Kidney (tissue), 14 donors: ENCODE results near the gene NR3C1. TPM values are rescaled to one million over a fixed set of nuclear protein-coding genes. Genes with fewer than 3 reads are reported as not detected.
A peak's percentile ranks its signal among the peaks of the same experiment; 100 is the strongest.

Source experiments
- DNase-seq, 5 donors: peaks; one replicate each; pipeline ENCODE4 v3.0.0-alpha.2; 2013 to 2020
- FAIRE-seq: peaks from 2 replicates; lab custom pipeline; 2012; peaks lifted over from hg19 to GRCh38; lab: Jason Lieb, UNC
- H3K27ac ChIP-seq, 2 donors: one replicate each; pipeline ENCODE4 v1.7.0; 2013; ENCODE audit warnings: low read depth in 2 of 2, low read length in 2 of 2, inconsistent platforms in 1 of 2
- H3K27me3 ChIP-seq: one replicate; pipeline ENCODE4 v1.7.1; 2013; ENCODE audit warnings: low read length, inconsistent platforms; ENCODE audit not compliant: control insufficient read depth, insufficient read depth
- H3K36me3 ChIP-seq, 3 donors: one replicate each; pipeline versions ENCODE4 v1.7.0 to v1.7.1; 2013; ENCODE audit warnings: low read length in 3 of 3, control low read depth in 1 of 3, inconsistent platforms in 1 of 3; ENCODE audit not compliant: insufficient read depth in 3 of 3, control insufficient read depth in 2 of 3
- H3K4me1 ChIP-seq, 3 donors: one replicate each; pipeline versions ENCODE4 v1.7.0 to v1.7.1; 2013; ENCODE audit warnings: low read length in 3 of 3, inconsistent platforms in 1 of 3, low read depth in 1 of 3; ENCODE audit not compliant: control insufficient read depth in 2 of 3, insufficient read depth in 2 of 3
- H3K4me3 ChIP-seq, 3 donors: one replicate each; pipeline versions ENCODE4 v1.7.0 to v1.8.1; 2013; ENCODE audit warnings: low read length in 3 of 3, control low read depth in 1 of 3, inconsistent platforms in 1 of 3
- H3K9ac ChIP-seq, 3 donors: one replicate each; pipeline versions ENCODE4 v1.7.0 to v1.7.1; 2013; ENCODE audit warnings: low read length in 3 of 3, control low read depth in 1 of 3, inconsistent platforms in 1 of 3
- H3K9me3 ChIP-seq, 3 donors: one replicate each; pipeline versions ENCODE4 v1.7.0 to v1.7.1; 2013; ENCODE audit warnings: low read length in 3 of 3, control low read depth in 1 of 3, inconsistent platforms in 1 of 3; ENCODE audit not compliant: control insufficient read depth in 2 of 3, insufficient read depth in 1 of 3
- intact Hi-C: fragments of 100-400 bp; cut with DNase I; formaldehyde crosslinking; loops from one replicate; pipeline ENCODE4 v1.11.1; 2022
- polyA plus RNA-seq: library from polyadenylated mRNA; stranded (reverse); fragments of 350-450 nt; fragmentation: Illumina TruSeq; extraction: RNeasy Lipid Tissue Mini Kit (QIAGEN cat#74804); gene quantifications from one replicate; pipeline ENCODE4 v1.2.3, GENCODE V29; 2014; ENCODE audit warnings: low read depth, low replicate concordance; ENCODE audit not compliant: insufficient read depth
- total RNA-seq: library from RNA; stranded (reverse); fragmentation: NEBNext Ultra II Directional; extraction: Animal tissue kit (Norgen Biotek cat#: 25700); gene quantifications from one replicate; pipeline ENCODE4 v1.2.1, GENCODE V29; 2021
- TF ChIP-seq, protein P1 (sequence below): IDR thresholded peaks from 3 replicates; pipeline ENCODE4 v1.5.1; 2012; ENCODE audit warnings: mild to moderate bottlenecking, moderate library complexity, borderline replicate concordance; ENCODE audit not compliant: insufficient read depth; ENCODE audit errors: extremely low read depth
- donor health status: control.
- donor health status: control.
- donor health status: control.
- donor health status: control.
- donor health status: control.
- donor health status: DM: yes; HTN: yes; CAD: no.
- donor health status: Normal renal cell carcinoma (clear cell type).

NR3C1 gene
- total and polyA plus RNA-seq, 2 donors from 2014 or later, result 23.4 to 69.0 TPM

DNA sequence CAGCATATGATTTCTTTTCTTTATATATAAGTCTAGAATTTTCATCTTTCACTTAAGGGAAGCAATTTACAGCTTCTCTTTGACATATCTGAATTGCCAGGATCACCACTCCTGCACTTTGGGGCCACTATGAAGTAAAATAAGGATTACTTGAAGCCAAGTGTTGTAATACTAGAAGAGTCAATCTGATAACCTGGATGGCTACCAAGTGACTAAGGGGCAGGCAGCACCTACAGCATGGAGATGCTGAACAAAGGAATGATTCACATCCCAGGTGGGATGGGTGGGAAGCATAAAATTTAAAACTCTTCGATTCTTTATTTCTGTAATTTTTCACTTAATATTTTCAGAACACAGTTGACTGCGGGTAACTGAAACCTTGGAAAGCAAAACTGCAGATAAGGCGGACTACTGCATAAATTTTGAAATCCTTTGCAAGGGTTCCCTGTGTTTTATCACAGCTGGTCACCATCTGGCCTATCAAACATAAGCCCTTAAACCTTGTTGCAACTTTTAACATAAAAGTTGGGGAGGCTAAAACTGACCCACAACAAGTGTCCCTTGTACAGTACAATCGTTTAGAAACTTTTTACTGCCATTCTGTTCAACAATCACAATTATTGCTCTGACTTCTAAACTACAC, 31.2 kb downstream of the NR3C1 start:
- TF ChIP-seq, protein P1, sequence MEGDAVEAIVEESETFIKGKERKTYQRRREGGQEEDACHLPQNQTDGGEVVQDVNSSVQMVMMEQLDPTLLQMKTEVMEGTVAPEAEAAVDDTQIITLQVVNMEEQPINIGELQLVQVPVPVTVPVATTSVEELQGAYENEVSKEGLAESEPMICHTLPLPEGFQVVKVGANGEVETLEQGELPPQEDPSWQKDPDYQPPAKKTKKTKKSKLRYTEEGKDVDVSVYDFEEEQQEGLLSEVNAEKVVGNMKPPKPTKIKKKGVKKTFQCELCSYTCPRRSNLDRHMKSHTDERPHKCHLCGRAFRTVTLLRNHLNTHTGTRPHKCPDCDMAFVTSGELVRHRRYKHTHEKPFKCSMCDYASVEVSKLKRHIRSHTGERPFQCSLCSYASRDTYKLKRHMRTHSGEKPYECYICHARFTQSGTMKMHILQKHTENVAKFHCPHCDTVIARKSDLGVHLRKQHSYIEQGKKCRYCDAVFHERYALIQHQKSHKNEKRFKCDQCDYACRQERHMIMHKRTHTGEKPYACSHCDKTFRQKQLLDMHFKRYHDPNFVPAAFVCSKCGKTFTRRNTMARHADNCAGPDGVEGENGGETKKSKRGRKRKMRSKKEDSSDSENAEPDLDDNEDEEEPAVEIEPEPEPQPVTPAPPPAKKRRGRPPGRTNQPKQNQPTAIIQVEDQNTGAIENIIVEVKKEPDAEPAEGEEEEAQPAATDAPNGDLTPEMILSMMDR, result no peak
- intact Hi-C loops, result no loop called here
- H3K4me3 ChIP-seq, result no peak overlapping the region
- H3K9me3 ChIP-seq, result no peaks in the 10 kb centered on the region
- no peak overlapping the region for H3K9ac ChIP-seq
- no peaks in the 10 kb centered on the region for H3K4me1 ChIP-seq
- FAIRE-seq (no peak), DNase-seq (peak in 1 of 5 donors; percentile 32)
- no peaks in the 10 kb centered on the region for H3K36me3 ChIP-seq
- no peak overlapping the region for H3K27ac ChIP-seq
- no peaks in the 10 kb centered on the region for H3K27me3 ChIP-seq

DNA sequence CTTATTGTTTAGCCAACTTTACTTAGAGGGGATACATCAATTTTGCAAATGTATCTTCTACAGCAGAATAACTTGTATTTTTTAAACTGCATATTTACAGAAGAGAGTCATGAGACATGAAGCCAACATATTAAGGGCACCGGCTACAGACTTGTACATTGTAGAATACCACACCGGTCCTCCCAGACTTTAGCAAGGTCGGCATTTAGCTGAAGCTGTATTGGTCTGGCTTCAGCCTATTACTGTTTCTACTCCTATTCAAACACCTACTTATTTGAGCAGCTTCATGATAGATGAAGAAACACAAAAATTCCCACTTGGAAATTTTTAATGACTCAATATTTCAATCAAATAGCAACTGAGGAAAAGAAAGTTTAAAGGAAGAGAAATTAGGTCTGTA, 33.0 kb downstream of the NR3C1 start:
- no peak for FAIRE-seq

DNA sequence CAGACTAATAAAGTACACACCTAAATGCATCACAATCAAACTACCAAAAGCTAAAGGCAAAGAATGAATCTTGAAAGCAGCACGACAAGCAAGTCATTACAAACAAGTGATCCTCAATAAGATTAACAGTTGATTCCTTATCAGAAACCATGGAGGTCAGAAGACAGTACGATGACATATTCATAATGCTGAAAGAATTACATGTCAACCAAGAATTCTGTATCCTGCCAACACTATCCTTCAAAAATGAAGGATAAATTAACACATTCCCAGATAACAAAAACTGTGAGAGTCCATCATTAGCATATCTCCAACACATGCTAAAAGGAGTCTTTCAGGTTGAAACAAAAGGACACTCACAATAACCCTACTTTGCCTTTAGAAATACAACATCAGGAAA, 39.4 kb downstream of the NR3C1 start:
- Histone ChIP-seq H3K9ac (no peak overlapping the region), H3K9me3 (no peaks in the 10 kb centered on the region), H3K27ac (no peak overlapping the region), H3K4me1 (no peaks in the 10 kb centered on the region), H3K27me3 (no peaks in the 10 kb centered on the region), H3K36me3 (no peaks in the 10 kb centered on the region), H3K4me3 (no peak overlapping the region)
- TF ChIP-seq, protein P1, result no peak
- intact Hi-C loops, result no loop called here
- no peak for FAIRE-seq
- no peak for DNase-seq

More for the DNA sequence above, 33.0 kb downstream of the NR3C1 start:
- TF ChIP-seq, protein P1, result no peak
- H3K4me1 ChIP-seq, result no peaks in the 10 kb centered on the region
- DNase-seq, result no peak
- intact Hi-C loops, result no loop called here
- no peaks in the 10 kb centered on the region for H3K27me3 ChIP-seq
- H3K9me3 ChIP-seq, result no peaks in the 10 kb centered on the region
- H3K4me3 ChIP-seq, result no peak overlapping the region
- H3K27ac ChIP-seq, result no peak overlapping the region
- H3K36me3 ChIP-seq, result no peaks in the 10 kb centered on the region
- H3K9ac ChIP-seq, result no peak overlapping the region
